ENCODE results near the gene FLNB. TPM values are rescaled to one million over a fixed set of nuclear protein-coding genes. Genes with fewer than 3 reads are reported as not detected.

The FLNB gene
- total and polyA plus RNA-seq, 2 of the 8 experiments (the other 6 are each of a cell fraction or from before 2014, with no cell fraction given) = 72.3 to 118 TPM

- TF ChIP-seq RNF2 (IDR thresholded peaks at IDR 0.05; ENCODE audit: borderline replicate concordance, low read depth, low read length, missing control alignments, poor library complexity, severe bottlenecking) = no peak
- no peak for TF ChIP-seq RFX5 (IDR thresholded peaks at IDR 0.05; ENCODE audit: borderline replicate concordance, low read depth, low read length)
These were observed 64.0 kb downstream of the FLNB start (continued) for GRCh38 chr3:58072052-58072762.
